Fibroblast of lung (primary cell): ENCODE measurements around the gene AGBL1. TPM values are rescaled to one million over a fixed set of nuclear protein-coding genes. Genes with fewer than 3 reads are reported as not detected.

Source experiments
- DNase-seq, 2 donors: peaks; one replicate each; pipeline versions ENCODE4 v3.0.0 to v3.0.0-alpha.2; 2010; ENCODE audit warnings: low read depth in 2 of 2
- H2AFZ ChIP-seq: 2 replicates; pipeline ENCODE4 v1.5.1; 2012; ENCODE audit warnings: low read length, control low read depth, inconsistent platforms
- H3K27ac ChIP-seq: 2 replicates; pipeline ENCODE4 v1.5.1; 2011; ENCODE audit warnings: low read length, control low read depth; ENCODE audit not compliant: insufficient read depth
- H3K27me3 ChIP-seq: 2 replicates; pipeline ENCODE4 v1.5.1; 2011; ENCODE audit warnings: mild to moderate bottlenecking, low read length; ENCODE audit not compliant: control insufficient read depth, insufficient read depth
- H3K36me3 ChIP-seq: 2 replicates; pipeline ENCODE4 v1.5.1; 2011; ENCODE audit warnings: low read length; ENCODE audit not compliant: control insufficient read depth, insufficient read depth
- H3K4me1 ChIP-seq: 2 replicates; pipeline ENCODE4 v1.5.1; 2011; ENCODE audit warnings: low read length; ENCODE audit not compliant: control insufficient read depth, insufficient read depth; ENCODE audit errors: extremely low read depth
- H3K4me2 ChIP-seq: 2 replicates; pipeline ENCODE4 v1.5.1; 2011; ENCODE audit warnings: low read length, control low read depth; ENCODE audit not compliant: insufficient read depth; ENCODE audit errors: extremely low read depth
- H3K4me3 ChIP-seq, 4 experiments: fragments of 200-600 bp in 1 of 4; sonication (generic) in 1 of 4; replicated peaks in 1 of 4; 2 replicates each; pipeline ENCODE4 v1.5.1; 2011 to 2016; ENCODE audit warnings: low read length in 4 of 4, low read depth in 3 of 4, mild to moderate bottlenecking in 3 of 4, control low read depth in 2 of 4, inconsistent platforms in 1 of 4, mixed read lengths in 1 of 4; ENCODE audit not compliant: insufficient read depth in 1 of 4; ENCODE audit errors: control extremely low read depth in 1 of 4
- H3K79me2 ChIP-seq: 2 replicates; pipeline ENCODE4 v1.5.1; 2012; ENCODE audit warnings: mild to moderate bottlenecking, low read length, inconsistent platforms; ENCODE audit not compliant: control insufficient read depth, insufficient read depth
- H3K9ac ChIP-seq: 2 replicates; pipeline ENCODE4 v1.5.1; 2011; ENCODE audit warnings: mild to moderate bottlenecking, low read length, control low read depth; ENCODE audit not compliant: insufficient read depth
- H3K9me3 ChIP-seq: 2 replicates; pipeline ENCODE4 v1.5.1; 2012; ENCODE audit warnings: low read depth, low read length; ENCODE audit not compliant: control insufficient read depth, insufficient read depth
- H4K20me1 ChIP-seq: 2 replicates; pipeline ENCODE4 v1.5.1; 2011; ENCODE audit warnings: low read length; ENCODE audit not compliant: control insufficient read depth, insufficient read depth; ENCODE audit errors: extremely low read depth
- EZH2 ChIP-seq: IDR thresholded peaks from 2 replicates; pipeline ENCODE4 v1.5.1; 2012; ENCODE audit warnings: low read length, control low read depth, mild to moderate bottlenecking; ENCODE audit errors: missing control alignments
- polyA plus RNA-seq, 2 donors: library from polyadenylated mRNA; depleted of rRNA in 1 of 2; stranded (reverse) in 1 of 2; unstranded in 1 of 2; fragments of >200 nt; gene quantifications; 2 replicates each; pipeline ENCODE4 v1.2.1, GENCODE V29; 2011 to 2012; ENCODE audit warnings: missing spikeins in 1 of 2
- total RNA-seq: library from RNA; depleted of rRNA; stranded (reverse); fragments of >200 nt; gene quantifications from 2 replicates; pipeline ENCODE4 v1.2.1, GENCODE V29; 2014
- TF ChIP-seq, protein P1 (sequence below), 2 donors: IDR thresholded peaks in 1 of 2; conservative IDR thresholded peaks in 1 of 2; 1 replicate in 1 of 2; 2 replicates in 1 of 2; pipeline ENCODE4 v1.5.1; 2011 to 2012; ENCODE audit warnings: low read length in 2 of 2, control low read depth in 1 of 2, inconsistent platforms in 1 of 2, low read depth in 1 of 2, mild to moderate bottlenecking in 1 of 2

Gene AGBL1
- total and polyA plus RNA-seq, 2 donors (not counting 1 experiment from before 2014, with no cell fraction given): not detected

DNA sequence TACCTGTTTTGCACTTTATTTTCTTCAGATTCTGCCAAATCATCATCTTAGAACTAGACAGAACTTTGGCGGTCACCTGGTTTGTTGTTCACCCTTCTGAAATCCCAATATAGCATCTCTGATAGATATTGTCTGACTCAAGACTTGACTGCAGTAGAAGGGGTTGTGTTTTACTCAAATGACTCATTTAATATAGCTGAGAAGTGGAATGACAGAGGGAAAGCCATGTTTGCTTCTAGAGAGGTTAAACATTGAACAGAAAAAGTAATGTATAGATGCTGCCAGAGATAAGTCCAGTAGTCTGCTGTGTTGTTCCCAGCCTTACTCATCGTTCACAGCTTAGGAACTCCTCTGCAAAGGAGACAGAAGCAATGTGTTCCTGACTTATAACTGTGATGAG is 402.0 kb downstream of the AGBL1 start:
- no peaks in the 10 kb centered on the region for H3K9me3 ChIP-seq

GRCh38 chr15:86483936-86484335 is 404.3 kb downstream of the AGBL1 start:
- H3K79me2 ChIP-seq: no peaks in the 10 kb centered on the region
- H3K4me1 ChIP-seq: no peaks in the 10 kb centered on the region
- H3K27ac ChIP-seq: no peak overlapping the region
- H3K9ac ChIP-seq: no peak overlapping the region
- no peaks in the 10 kb centered on the region for H3K9me3 ChIP-seq
- H3K27me3 ChIP-seq: no peaks in the 10 kb centered on the region
- H3K4me3 ChIP-seq: no peak overlapping the region
- H3K36me3 ChIP-seq: no peaks in the 10 kb centered on the region
- no peaks in the 10 kb centered on the region for H4K20me1 ChIP-seq
- H2AFZ ChIP-seq: no peak overlapping the region
- DNase-seq: no peak
- TF ChIP-seq EZH2: no peak
- TF ChIP-seq, protein P1, sequence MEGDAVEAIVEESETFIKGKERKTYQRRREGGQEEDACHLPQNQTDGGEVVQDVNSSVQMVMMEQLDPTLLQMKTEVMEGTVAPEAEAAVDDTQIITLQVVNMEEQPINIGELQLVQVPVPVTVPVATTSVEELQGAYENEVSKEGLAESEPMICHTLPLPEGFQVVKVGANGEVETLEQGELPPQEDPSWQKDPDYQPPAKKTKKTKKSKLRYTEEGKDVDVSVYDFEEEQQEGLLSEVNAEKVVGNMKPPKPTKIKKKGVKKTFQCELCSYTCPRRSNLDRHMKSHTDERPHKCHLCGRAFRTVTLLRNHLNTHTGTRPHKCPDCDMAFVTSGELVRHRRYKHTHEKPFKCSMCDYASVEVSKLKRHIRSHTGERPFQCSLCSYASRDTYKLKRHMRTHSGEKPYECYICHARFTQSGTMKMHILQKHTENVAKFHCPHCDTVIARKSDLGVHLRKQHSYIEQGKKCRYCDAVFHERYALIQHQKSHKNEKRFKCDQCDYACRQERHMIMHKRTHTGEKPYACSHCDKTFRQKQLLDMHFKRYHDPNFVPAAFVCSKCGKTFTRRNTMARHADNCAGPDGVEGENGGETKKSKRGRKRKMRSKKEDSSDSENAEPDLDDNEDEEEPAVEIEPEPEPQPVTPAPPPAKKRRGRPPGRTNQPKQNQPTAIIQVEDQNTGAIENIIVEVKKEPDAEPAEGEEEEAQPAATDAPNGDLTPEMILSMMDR (conservative IDR thresholded peaks at IDR 0.05 in 1 of 2, IDR thresholded peaks at IDR 0.05 in 1 of 2; ENCODE audit: low read depth in 1 of 2, low read length in 2 of 2): no peak
- H3K4me2 ChIP-seq: no peak overlapping the region

More for the DNA sequence above, 402.0 kb downstream of the AGBL1 start:
- Histone ChIP-seq H4K20me1 (no peaks in the 10 kb centered on the region), H3K4me3 (no peak overlapping the region), H2AFZ (no peak overlapping the region), H3K79me2 (no peaks in the 10 kb centered on the region), H3K4me2 (no peak overlapping the region), H3K27me3 (no peaks in the 10 kb centered on the region), H3K4me1 (no peaks in the 10 kb centered on the region), H3K9ac (no peak overlapping the region), H3K27ac (no peak overlapping the region), H3K36me3 (no peaks in the 10 kb centered on the region)
- TF ChIP-seq, protein P1 (conservative IDR thresholded peaks at IDR 0.05 in 1 of 2, IDR thresholded peaks at IDR 0.05 in 1 of 2; ENCODE audit: low read depth in 1 of 2, low read length in 2 of 2): no peak
- no peak for TF ChIP-seq EZH2
- DNase-seq: no peak

- no peak overlapping the region for H3K4me3 ChIP-seq
- no peak overlapping the region for H2AFZ ChIP-seq
- no peaks in the 10 kb centered on the region for H3K9me3 ChIP-seq
- H3K36me3 ChIP-seq: no peaks in the 10 kb centered on the region
- H3K4me1 ChIP-seq: no peaks in the 10 kb centered on the region
- H4K20me1 ChIP-seq: no peaks in the 10 kb centered on the region
- H3K9ac ChIP-seq: no peak overlapping the region
- H3K27ac ChIP-seq: no peak overlapping the region
- H3K79me2 ChIP-seq: no peaks in the 10 kb centered on the region
- no peak for DNase-seq
- no peaks in the 10 kb centered on the region for H3K27me3 ChIP-seq
- H3K4me2 ChIP-seq: no peak overlapping the region
- no peak for TF ChIP-seq EZH2
- TF ChIP-seq, protein P1 (conservative IDR thresholded peaks at IDR 0.05 in 1 of 2, IDR thresholded peaks at IDR 0.05 in 1 of 2; ENCODE audit: low read depth in 1 of 2, low read length in 2 of 2): no peak
These were observed 408.4 kb downstream of the AGBL1 start for GRCh38 chr15:86488046-86488445.
